ENCODE measurements around the gene AGL.
"Not testable (repeated sequence)": the region's sequence is repeated elsewhere in the genome, so short reads cannot be mapped to it uniquely, and the experiment has no call there.

The AGL gene

DNA sequence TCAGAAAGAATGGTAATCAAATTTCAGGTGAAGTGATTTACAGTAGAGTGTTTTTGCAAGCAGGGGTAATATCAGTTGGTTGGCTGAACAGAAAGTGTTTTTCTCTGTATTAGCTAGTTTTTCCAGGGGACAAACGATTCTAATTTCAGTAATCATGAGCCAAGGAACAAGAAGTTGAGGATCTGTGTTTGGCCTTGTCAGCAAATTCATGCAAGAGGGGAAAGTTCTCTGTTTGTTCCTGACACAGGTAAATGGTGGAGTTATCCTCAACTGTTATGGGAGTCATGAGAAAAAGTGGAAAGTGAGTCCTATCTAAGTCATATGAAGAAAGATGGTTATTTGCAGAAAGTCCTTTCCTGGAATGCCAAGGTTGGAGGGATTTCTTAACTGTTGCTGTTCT, 95.0 kb downstream of the AGL start:
- no peak for DNase-seq (ENCODE audit: extremely low read depth, low read depth)
- TF ChIP-seq, protein P1, sequence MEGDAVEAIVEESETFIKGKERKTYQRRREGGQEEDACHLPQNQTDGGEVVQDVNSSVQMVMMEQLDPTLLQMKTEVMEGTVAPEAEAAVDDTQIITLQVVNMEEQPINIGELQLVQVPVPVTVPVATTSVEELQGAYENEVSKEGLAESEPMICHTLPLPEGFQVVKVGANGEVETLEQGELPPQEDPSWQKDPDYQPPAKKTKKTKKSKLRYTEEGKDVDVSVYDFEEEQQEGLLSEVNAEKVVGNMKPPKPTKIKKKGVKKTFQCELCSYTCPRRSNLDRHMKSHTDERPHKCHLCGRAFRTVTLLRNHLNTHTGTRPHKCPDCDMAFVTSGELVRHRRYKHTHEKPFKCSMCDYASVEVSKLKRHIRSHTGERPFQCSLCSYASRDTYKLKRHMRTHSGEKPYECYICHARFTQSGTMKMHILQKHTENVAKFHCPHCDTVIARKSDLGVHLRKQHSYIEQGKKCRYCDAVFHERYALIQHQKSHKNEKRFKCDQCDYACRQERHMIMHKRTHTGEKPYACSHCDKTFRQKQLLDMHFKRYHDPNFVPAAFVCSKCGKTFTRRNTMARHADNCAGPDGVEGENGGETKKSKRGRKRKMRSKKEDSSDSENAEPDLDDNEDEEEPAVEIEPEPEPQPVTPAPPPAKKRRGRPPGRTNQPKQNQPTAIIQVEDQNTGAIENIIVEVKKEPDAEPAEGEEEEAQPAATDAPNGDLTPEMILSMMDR (IDR thresholded peaks at IDR 0.05; ENCODE audit: low read depth, low read length), result no peak

DNA sequence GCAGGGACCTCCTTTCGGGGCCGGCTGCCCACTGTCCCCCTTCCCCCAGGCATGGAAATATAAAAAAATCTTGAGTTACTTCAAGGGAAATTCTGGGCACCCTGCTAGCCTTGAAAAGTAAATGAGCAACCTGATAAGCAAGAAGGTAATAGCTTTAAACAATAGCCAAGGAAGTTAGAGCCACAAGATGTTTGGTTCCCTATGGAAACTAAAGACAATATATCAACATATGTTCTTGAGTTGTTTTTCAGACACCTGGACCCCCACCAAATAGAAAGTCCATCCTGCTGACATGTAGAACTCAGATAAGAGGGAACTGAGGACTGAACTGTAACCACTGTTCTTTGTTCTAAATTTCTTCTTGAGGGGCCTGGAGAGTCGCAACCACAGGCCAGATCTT, 100.3 kb downstream of the AGL start:
- TF ChIP-seq, protein P1 (IDR thresholded peaks at IDR 0.05; ENCODE audit: low read depth, low read length), result no peak
- no peak for DNase-seq (ENCODE audit: extremely low read depth, low read depth)

GRCh38 chr1:99952522-99952921, 102.4 kb downstream of the AGL start:
- TF ChIP-seq, protein P1 (IDR thresholded peaks at IDR 0.05; ENCODE audit: low read depth, low read length), result no peak
- no peak for DNase-seq (ENCODE audit: extremely low read depth, low read depth)

DNA sequence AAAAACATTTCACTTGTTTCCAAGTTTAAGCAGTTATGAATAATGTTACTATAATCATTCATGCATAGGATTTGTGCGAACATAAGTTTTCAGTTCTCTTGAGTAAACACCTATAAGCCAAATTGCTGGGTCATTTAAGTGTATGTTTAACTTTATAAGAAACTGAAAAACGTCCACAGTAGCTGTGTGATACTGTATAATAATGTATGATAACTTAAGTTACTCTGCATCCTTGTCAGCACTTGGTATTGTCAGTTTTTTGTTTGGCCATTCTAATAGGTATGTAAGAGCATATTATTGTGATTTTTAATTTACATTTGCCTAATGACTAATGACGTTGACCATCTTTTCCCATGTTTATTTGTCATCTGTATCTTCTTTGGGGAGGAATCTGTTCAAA, 105.2 kb downstream of the AGL start:
- TF ChIP-seq, protein P1 (IDR thresholded peaks at IDR 0.05; ENCODE audit: low read depth, low read length), result no peak
- DNase-seq (ENCODE audit: extremely low read depth, low read depth), result no peak

DNA sequence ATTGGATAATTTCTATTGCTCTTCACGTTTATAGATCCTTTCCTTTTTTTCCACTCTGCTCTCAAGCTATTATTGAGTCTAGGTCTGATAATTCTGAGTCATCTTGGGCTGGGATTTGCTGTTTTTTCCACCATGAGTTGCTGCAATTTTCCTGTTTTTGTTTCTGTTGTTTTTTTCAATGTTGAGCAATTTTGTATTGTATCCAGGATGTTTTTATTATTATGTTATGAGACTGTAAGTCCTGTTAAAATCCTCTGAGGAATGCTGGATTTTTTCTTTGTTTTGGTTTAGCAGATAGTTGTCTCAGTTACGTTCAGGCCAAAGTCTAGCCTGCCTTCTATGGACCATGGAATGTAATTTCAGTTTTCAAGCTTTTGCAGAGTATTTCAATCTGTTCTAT, 106.6 kb downstream of the AGL start:
- peak; percentile 44 for DNase-seq (ENCODE audit: extremely low read depth, low read depth)
- TF ChIP-seq, protein P1 (IDR thresholded peaks at IDR 0.05; ENCODE audit: low read depth, low read length), result peak; percentile 38

DNA sequence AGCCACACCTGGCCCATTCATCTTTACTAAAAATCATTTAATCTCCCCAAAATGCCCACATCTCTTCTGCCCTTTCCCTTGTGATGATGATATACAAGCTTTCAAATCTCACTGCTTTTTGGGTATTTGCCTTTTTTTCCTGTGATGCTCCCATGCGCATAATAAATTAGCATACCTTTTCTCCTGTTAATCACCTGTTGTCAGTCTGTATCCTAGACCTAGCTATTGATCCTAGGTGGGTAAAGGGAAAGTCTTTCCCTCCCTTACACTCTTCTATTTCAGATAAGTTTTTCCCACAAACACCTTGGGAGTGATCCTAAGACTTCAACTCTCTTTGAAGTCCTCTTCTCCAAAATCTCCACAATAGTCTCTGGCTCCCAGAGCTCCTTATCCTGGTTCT, 107.7 kb downstream of the AGL start:
- TF ChIP-seq, protein P1 (IDR thresholded peaks at IDR 0.05; ENCODE audit: low read depth, low read length), result no peak
- no peak for DNase-seq (ENCODE audit: extremely low read depth, low read depth)

DNA sequence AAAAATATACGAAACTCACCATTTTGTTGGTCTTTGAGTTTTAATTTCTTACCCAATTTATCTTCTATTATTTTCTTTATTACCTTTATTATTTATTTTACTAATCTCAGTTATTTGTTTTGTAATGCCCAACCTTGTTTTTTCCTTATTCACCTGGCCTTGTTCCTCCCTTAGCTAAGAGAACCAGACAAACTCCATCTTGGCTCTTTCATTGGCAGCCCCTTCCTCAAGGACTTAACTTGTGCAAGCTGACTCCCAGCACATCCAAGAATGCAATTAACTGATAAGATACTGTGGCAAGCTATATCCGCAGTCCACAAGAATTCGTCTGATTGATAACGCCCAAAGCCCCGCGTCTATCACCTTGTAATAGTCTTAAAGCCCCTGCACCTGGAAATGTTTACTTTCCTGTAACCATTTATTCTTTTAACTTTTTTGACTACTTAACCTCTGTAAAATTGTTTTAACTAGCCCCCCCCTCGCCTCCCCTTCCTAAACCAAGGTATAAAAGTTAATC, 109.1 kb downstream of the AGL start:
- DNase-seq (ENCODE audit: extremely low read depth, low read depth), result not testable (repeated sequence)

DNA sequence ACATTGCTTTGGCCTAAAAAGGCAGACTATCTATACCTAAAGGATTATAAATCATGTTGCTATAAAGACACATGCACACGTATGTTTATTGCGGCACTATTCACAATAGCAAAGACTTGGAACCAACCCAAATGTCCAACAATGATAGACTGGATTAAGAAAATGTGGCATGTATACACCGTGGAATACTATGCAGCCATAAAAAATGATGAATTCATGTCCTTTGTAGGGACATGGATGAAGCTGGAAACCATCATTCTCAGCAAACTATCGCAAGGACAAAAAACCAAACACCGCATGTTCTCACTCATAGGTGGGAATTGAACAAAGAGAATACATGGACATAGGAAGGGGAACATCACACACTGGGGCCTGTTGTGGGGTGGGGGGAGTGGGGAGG, 110.1 kb downstream of the AGL start:
- DNase-seq (ENCODE audit: extremely low read depth, low read depth), result not testable (repeated sequence)

All from AG09319 (cell line).